ENCODE data around the gene PIGV. TPM values are rescaled to one million over a fixed set of nuclear protein-coding genes. Genes with fewer than 3 reads are reported as not detected.

PIGV gene
- total RNA-seq, 5 donors from 2014 or later (not counting 1 experiment from before 2014, with no cell fraction given) = 10.3 to 24.0 (median 20.3) TPM

- H3K27me3 Mint-ChIP-seq = no peaks in the 10 kb centered on the region
- H3K36me3 ChIP-seq (ENCODE audit: control insufficient read depth in 2 of 2, extremely low read depth in 1 of 2, insufficient read depth in 1 of 2, low read length in 1 of 2) = no peaks in the 10 kb centered on the region
- no peaks in the 10 kb centered on the region for H3K36me3 Mint-ChIP-seq
- peaks cover 12 to 40% of the 10 kb centered on the region in 2 experiments for H3K4me1 ChIP-seq (ENCODE audit: control insufficient read depth in 1 of 2, extremely low read depth in 1 of 2, insufficient read depth in 2 of 2, low read length in 2 of 2)
- no peaks in the 10 kb centered on the region for H3K9me3 ChIP-seq
- no peaks in the 10 kb centered on the region for H3K27me3 ChIP-seq (replicated peaks in 1 of 2; ENCODE audit: control insufficient read depth in 2 of 2, extremely low read depth in 1 of 2, insufficient read depth in 2 of 2, low read length in 1 of 2)
- peaks cover 31 to 48% (median 36%) of the 10 kb centered on the region in 3 donors for H3K4me1 Mint-ChIP-seq
- WGBS (ENCODE audit: insufficient coverage) = 100% methylated on average over 3 of the region's 4 CpGs
- ChIA-PET POLR2A (no interaction called here), CTCF (interaction anchor here in 1 of 2 donors (0.7 to 3.3 kb wide), 3 partner anchors 11 to 216 kb away, joined by 3 to 19 read pairs (median 6); no protein-coding TSS in a partner anchor)
- no peak overlapping the region for H3K27ac ChIP-seq (ENCODE audit: low read length)
- no peak overlapping the region for H3K4me3 ChIP-seq (ENCODE audit: control insufficient read depth in 1 of 2, extremely low read depth in 1 of 2, low read length in 1 of 2)
- ATAC-seq (replicated peaks in 1 of 4) (no peak), DNase-seq (no peak)
- no peaks in the 10 kb centered on the region for H3K9me3 Mint-ChIP-seq
- peak overlapping the region; percentile 48 to 59 for H3K27ac Mint-ChIP-seq
- H3K4me3 Mint-ChIP-seq = no peak overlapping the region
These were observed 35.1 kb downstream of the PIGV start for GRCh38 chr1:26822737-26823395.

- POLR2A ChIA-PET = no interaction called here
- no peaks in the 10 kb centered on the region for H3K27me3 ChIP-seq (replicated peaks in 1 of 2; ENCODE audit: control insufficient read depth in 2 of 2, extremely low read depth in 1 of 2, insufficient read depth in 2 of 2, low read length in 1 of 2)
- H3K4me3 Mint-ChIP-seq = peak overlapping the region in 2 of 3 donors; percentile 18 to 91
- H3K36me3 ChIP-seq (ENCODE audit: control insufficient read depth in 2 of 2, extremely low read depth in 1 of 2, insufficient read depth in 1 of 2, low read length in 1 of 2) = peaks cover 0 to 7% of the 10 kb centered on the region in 2 donors
- no peaks in the 10 kb centered on the region for H3K27me3 Mint-ChIP-seq
- DNase-seq (no peak), ATAC-seq (replicated peaks in 1 of 4) (no peak)
- peaks cover 20 to 59% of the 10 kb centered on the region in 2 experiments for H3K4me1 ChIP-seq (ENCODE audit: control insufficient read depth in 1 of 2, extremely low read depth in 1 of 2, insufficient read depth in 2 of 2, low read length in 2 of 2)
- CTCF ChIA-PET = interaction anchor here (0.5 to 3.3 kb wide), 8 partner anchors 9 to 811 kb away, joined by 3 to 19 read pairs (median 4); no protein-coding TSS in a partner anchor
- H3K27ac ChIP-seq (ENCODE audit: low read length) = peak overlapping the region; percentile 86
- no peak overlapping the region for H3K4me3 ChIP-seq (ENCODE audit: control insufficient read depth in 1 of 2, extremely low read depth in 1 of 2, low read length in 1 of 2)
- H3K27ac Mint-ChIP-seq = peak overlapping the region; percentile 95 to 97
- H3K36me3 Mint-ChIP-seq = no peaks in the 10 kb centered on the region
- no peaks in the 10 kb centered on the region for H3K9me3 ChIP-seq
- H3K9me3 Mint-ChIP-seq = no peaks in the 10 kb centered on the region
- WGBS (ENCODE audit: insufficient coverage) = 100% methylated on average over 3 of the region's 3 CpGs
- peaks cover 50 to 66% (median 54%) of the 10 kb centered on the region in 3 donors for H3K4me1 Mint-ChIP-seq
These were observed 37.0 kb downstream of the PIGV start for GRCh38 chr1:26824731-26825130.

DNA sequence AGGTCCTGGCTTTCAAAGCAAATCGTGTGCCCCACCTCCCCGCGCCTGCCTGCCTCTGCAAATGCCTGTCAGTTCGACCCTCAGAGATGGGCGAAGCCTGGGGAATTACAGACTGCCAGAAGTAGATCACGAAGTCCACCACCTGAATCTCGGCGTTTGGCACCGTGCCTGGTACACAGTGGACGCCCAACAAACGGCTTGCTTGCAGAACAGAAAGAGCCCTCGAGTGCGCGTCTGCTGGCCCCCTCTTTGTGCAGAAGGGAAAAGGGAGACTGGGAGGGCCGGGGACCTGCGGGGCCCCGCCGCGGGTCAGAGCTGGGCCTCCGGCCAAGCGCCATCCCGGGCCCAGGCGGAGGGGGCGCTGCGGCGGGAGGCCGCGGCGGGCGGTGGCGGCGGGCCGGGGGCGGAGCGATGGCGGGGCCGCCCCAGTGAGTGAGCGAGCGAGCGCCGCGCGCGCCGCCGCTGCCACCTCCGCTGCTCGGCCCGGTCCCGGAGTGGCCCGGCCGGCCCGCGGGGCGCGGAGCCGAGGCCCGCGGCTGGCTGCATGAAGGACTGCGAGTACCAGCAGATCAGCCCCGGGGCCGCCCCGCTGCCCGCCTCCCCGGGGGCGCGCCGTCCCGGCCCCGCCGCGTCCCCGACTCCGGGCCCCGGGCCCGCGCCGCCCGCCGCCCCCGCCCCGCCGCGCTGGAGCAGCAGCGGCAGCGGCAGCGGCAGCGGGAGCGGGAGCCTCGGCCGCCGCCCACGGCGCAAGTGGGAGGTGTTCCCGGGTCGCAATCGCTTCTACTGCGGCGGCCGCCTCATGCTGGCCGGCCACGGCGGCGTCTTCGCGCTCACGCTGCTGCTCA lies 38.7 kb downstream of the PIGV start, which contains the start of gene ZDHHC18:
TSS of gene ZDHHC18 (plus strand) at position 428 of the 845 bp plus-strand sequence. CDS start at position 545, 117 bp downstream.
- peaks cover 12 to 61% of the 10 kb centered on the region in 2 experiments for H3K4me1 ChIP-seq (ENCODE audit: control insufficient read depth in 1 of 2, extremely low read depth in 1 of 2, insufficient read depth in 2 of 2, low read length in 2 of 2)
- under 1% methylated on average over 94 of the region's 107 CpGs for WGBS (ENCODE audit: insufficient coverage)
- H3K27ac Mint-ChIP-seq = peak within 1 kb of the TSS; percentile 97 to 99
- H3K36me3 Mint-ChIP-seq = peaks cover 4% of the 10 kb centered on the region
- peak within 1 kb of the TSS; percentile 58 to 67 for H3K4me3 ChIP-seq (ENCODE audit: control insufficient read depth in 1 of 2, extremely low read depth in 1 of 2, low read length in 1 of 2)
- ATAC-seq (replicated peaks in 1 of 4) (peak; percentile 89 to 92 (median 91)), DNase-seq (peak in 34 of 35 experiments; percentile 33 to 87 (median 63))
- H3K27ac ChIP-seq (ENCODE audit: low read length) = peak within 1 kb of the TSS; percentile 86
- no peaks in the 10 kb centered on the region for H3K9me3 Mint-ChIP-seq
- peaks cover 51 to 69% (median 61%) of the 10 kb centered on the region in 3 donors for H3K4me1 Mint-ChIP-seq
- H3K4me3 Mint-ChIP-seq = peak within 1 kb of the TSS; percentile 87 to 98 (median 95)
- no peaks in the 10 kb centered on the region for H3K27me3 Mint-ChIP-seq
- H3K9me3 ChIP-seq = no peaks in the 10 kb centered on the region
- ChIA-PET CTCF (interaction anchor here in 1 of 2 donors (0.5 to 2.3 kb wide), 2 partner anchors 15 to 135 kb away, joined by 3 to 10 read pairs; no protein-coding TSS in a partner anchor), POLR2A (no interaction called here)
- no peaks in the 10 kb centered on the region for H3K27me3 ChIP-seq (replicated peaks in 1 of 2; ENCODE audit: control insufficient read depth in 2 of 2, extremely low read depth in 1 of 2, insufficient read depth in 2 of 2, low read length in 1 of 2)
- peaks cover 0 to 13% of the 10 kb centered on the region in 2 donors for H3K36me3 ChIP-seq (ENCODE audit: control insufficient read depth in 2 of 2, extremely low read depth in 1 of 2, insufficient read depth in 1 of 2, low read length in 1 of 2)

GRCh38 chr1:26827106-26827604 lies 39.4 kb downstream of the PIGV start:
- Histone ChIP-seq H3K36me3 (ENCODE audit: control insufficient read depth in 2 of 2, extremely low read depth in 1 of 2, insufficient read depth in 1 of 2, low read length in 1 of 2) (peaks cover 0 to 14% of the 10 kb centered on the region in 2 donors), H3K4me3 (ENCODE audit: control insufficient read depth in 1 of 2, extremely low read depth in 1 of 2, low read length in 1 of 2) (peak overlapping the region; percentile 58 to 67), H3K27me3 (replicated peaks in 1 of 2; ENCODE audit: control insufficient read depth in 2 of 2, extremely low read depth in 1 of 2, insufficient read depth in 2 of 2, low read length in 1 of 2) (no peaks in the 10 kb centered on the region), H3K9me3 (no peaks in the 10 kb centered on the region), H3K27ac (ENCODE audit: low read length) (peak overlapping the region; percentile 74), H3K4me1 (ENCODE audit: control insufficient read depth in 1 of 2, extremely low read depth in 1 of 2, insufficient read depth in 2 of 2, low read length in 2 of 2) (peaks cover 12 to 65% of the 10 kb centered on the region in 2 experiments)
- peaks cover 57 to 74% (median 68%) of the 10 kb centered on the region in 3 donors for H3K4me1 Mint-ChIP-seq
- peak overlapping the region; percentile 87 to 98 (median 94) for H3K4me3 Mint-ChIP-seq
- ATAC-seq (replicated peaks in 1 of 4) (no peak), DNase-seq (no peak)
- H3K27me3 Mint-ChIP-seq = no peaks in the 10 kb centered on the region
- no peaks in the 10 kb centered on the region for H3K9me3 Mint-ChIP-seq
- 4% methylated on average over 15 of the region's 17 CpGs for WGBS (ENCODE audit: insufficient coverage)
- CTCF ChIA-PET = no interaction called here
- H3K27ac Mint-ChIP-seq = peak overlapping the region; percentile 85 to 99
- POLR2A ChIA-PET = interaction anchor here in 1 of 2 donors (0.7 kb wide), 1 partner anchor 29 kb away, joined by 3 read pairs; no protein-coding TSS in a partner anchor
- H3K36me3 Mint-ChIP-seq = peaks cover 8% of the 10 kb centered on the region

- Histone ChIP-seq H3K27me3 (replicated peaks in 1 of 2; ENCODE audit: control insufficient read depth in 2 of 2, extremely low read depth in 1 of 2, insufficient read depth in 2 of 2, low read length in 1 of 2) (no peaks in the 10 kb centered on the region), H3K27ac (ENCODE audit: low read length) (peak overlapping the region; percentile 74), H3K4me1 (ENCODE audit: control insufficient read depth in 1 of 2, extremely low read depth in 1 of 2, insufficient read depth in 2 of 2, low read length in 2 of 2) (peaks cover 13 to 70% of the 10 kb centered on the region in 2 experiments), H3K9me3 (no peaks in the 10 kb centered on the region), H3K36me3 (ENCODE audit: control insufficient read depth in 2 of 2, extremely low read depth in 1 of 2, insufficient read depth in 1 of 2, low read length in 1 of 2) (peaks cover 0 to 19% of the 10 kb centered on the region in 2 donors), H3K4me3 (ENCODE audit: control insufficient read depth in 1 of 2, extremely low read depth in 1 of 2, low read length in 1 of 2) (peak overlapping the region; percentile 58 to 67)
- no peaks in the 10 kb centered on the region for H3K9me3 Mint-ChIP-seq
- H3K27me3 Mint-ChIP-seq = no peaks in the 10 kb centered on the region
- ATAC-seq (replicated peaks in 1 of 4) (no peak), DNase-seq (no peak)
- POLR2A ChIA-PET = interaction anchor here in 1 of 2 donors (0.7 kb wide), 1 partner anchor 30 kb away, joined by 3 read pairs; no protein-coding TSS in a partner anchor
- peaks cover 62 to 79% (median 73%) of the 10 kb centered on the region in 3 donors for H3K4me1 Mint-ChIP-seq
- CTCF ChIA-PET = interaction anchor here in 1 of 2 donors (1.0 to 1.7 kb wide), 2 partner anchors 38 to 73 kb away, joined by 3 to 10 read pairs; partner anchors contain the start of gene GPATCH3
- peak overlapping the region; percentile 85 to 99 for H3K27ac Mint-ChIP-seq
- H3K4me3 Mint-ChIP-seq = peak overlapping the region; percentile 87 to 98 (median 94)
- 48% methylated on average over 8 of the region's 11 CpGs for WGBS (ENCODE audit: insufficient coverage)
- H3K36me3 Mint-ChIP-seq = peaks cover 13% of the 10 kb centered on the region
These were observed 39.9 kb downstream of the PIGV start for GRCh38 chr1:26827663-26828062.
